GM15510 (cell line): ENCODE measurements around the gene ERG.

Experiments used
- POLR2A ChIP-seq: IDR thresholded peaks from 3 replicates; pipeline ENCODE4 v1.6.1; 2011; ENCODE audit warnings: borderline replicate concordance; ENCODE audit not compliant: insufficient read length; ENCODE audit errors: extremely low read depth

ERG gene

DNA sequence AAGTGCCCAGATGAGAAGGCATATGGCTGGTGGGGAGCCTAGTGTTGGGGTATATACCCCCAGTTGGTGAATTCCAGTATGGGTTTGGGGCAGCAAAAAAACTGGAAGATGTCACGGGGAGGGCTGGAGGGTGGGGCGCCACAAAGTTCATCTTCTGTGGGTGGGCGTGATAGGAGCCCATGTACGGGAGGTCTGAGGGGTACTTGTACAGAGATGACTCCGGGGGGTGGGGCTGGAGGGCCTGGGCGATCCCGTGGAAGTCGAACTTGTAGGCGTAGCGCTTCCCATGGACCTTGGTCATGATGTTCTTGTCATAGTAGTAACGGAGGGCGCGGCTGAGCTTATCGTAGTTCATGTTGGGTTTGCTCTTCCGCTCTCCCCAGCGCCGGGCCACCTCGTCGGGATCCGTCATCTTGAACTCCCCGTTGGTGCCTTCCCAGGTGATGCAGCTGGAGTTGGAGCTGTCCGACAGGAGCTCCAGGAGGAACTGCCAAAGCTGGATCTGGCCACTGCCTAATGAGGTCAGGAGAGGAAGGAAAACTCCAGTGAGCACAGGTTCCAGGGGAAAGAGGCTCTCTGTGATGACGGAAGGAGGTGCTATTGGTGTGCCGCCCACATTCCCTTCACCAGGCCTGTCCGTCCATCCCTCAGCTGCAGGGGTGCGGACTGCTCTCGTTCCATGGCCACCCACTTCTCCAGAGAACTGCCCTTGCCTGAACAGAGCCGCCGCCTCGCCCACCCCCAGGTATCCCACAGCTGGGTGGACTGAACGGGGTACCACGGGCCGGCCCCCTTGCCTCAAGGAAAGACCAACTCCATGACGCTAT lies 114.7 kb downstream of the ERG start:
- TF ChIP-seq POLR2A = no peak

DNA sequence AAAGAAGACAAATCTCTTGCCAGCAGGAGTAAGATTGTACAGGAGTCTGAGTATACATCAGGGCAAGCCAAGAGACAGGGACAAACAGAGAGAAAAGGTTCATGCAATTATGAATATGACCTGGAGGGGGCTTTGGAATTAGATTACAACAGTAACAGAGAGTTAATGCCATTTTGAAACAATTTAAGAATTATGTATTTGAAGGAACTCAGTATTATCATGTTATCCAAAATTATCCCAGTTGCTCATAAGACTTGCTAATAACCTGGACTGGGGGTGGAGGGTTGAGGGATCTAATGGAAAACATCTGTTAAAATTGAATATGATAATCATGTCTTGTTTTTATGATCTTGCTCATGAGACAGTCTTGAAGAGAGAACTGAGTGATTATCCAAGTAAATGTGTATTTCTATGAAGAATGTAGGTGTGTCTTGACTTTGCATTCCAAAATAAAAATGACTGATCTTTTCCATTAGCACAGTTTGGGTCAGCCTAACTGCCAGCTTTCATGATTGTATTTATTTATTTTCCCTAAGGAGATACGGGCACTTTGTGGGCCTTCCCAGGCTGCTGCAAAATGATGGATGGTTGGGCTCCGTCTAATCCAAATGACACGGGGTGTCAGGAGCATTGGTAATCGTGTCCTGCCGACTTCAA lies 117.7 kb downstream of the ERG start:
- no peak for TF ChIP-seq POLR2A

DNA sequence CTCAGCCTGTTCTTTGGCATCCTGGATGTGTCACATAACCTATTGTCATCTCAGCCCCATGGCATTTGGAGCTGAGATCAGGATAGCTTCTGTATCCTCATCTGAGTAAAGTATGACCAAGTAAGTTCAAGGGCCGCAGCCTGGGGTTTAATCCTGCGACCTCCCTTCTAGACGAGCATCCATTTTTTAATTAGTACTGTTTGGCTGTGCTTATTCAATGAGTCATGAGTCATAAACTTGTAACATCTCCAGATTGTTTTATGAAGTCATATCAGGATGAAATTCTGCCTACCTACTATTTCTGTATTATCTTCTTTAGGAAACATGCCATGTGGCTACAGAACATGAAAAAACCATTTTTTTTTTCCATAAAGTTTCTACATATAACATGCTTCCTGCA lies 119.1 kb downstream of the ERG start:
- TF ChIP-seq POLR2A = no peak

DNA sequence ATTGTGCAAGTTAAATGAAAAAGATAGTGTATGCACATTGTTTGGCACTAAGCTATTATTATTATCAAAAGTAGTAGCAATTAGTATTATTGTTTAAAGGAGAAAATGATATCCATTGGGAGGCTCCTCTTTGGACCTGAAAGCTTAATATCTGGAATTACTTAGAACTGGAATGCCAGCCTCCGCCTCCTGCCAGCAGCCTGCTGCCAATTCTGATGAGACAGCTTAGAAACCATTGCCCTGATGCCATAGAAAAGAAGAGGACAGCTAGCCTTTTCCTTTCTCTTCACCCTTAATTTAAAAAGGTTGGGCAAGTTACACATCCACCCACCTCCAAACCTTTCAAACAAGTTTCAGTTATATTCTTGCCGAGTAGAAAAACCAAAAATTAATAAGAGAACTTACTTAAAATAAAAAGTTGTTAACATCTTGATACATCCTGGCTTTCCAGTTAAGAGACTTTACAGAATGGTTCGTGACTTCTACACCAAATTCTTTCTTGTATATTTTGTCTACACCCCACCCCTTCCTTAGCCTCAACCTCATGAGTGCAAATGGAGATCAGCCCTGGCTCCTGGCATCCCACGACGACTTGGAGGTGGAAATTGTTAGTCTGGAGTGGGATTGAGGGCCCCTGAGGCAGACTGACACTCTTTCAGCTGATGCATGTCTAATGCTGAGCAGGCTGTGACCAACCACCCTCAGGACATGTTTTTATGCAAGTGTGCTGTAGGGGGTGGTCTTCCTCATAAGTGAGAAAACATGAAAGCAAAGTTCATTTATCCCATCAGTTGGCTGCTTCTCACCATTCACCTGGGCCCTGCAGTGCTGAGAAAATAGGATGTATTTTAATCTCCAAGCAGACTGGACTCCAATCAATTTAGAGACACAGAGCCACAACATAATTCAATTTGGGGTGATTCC lies 120.8 kb downstream of the ERG start:
- TF ChIP-seq POLR2A = no peak

DNA sequence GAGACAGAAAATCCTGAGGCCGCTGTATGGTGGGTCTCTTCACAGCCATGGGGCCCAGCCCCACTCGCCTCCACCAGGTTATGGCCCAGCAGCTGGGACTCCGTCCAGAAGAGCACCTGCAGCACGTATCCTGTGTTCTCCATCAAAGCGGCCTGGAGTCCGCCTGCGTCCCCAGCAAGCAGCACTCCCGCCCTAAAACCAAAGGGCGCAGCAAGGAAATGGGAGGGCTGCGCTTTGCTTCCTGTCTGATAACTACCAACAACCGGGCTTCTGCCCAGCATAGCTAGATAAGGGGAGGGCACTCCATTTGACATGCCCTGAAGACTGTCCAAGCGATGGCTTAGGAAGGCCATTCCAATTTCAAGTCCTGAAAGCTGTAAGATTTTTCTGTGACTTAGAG lies 121.6 kb downstream of the ERG start:
- TF ChIP-seq POLR2A = no peak

DNA sequence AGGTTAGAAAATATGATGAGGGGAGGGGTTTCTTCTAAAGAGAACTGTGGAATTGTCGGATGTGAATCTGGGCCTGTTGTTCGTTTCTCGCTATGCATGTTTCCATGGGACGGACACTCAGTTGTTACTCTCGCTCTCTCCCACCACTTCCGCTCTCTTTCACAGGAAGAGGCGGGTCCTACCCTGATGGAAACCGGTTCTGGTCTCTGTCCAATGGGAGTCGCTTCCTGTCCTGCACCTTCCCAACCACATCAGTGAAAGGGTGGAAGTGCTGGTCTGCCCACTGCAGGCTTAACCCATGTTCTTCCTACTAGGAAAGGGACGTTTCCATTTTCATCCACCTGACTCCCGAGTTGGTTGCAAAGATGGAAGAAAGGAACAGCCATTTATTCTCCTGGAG lies 122.0 kb downstream of the ERG start:
- TF ChIP-seq POLR2A = no peak

DNA sequence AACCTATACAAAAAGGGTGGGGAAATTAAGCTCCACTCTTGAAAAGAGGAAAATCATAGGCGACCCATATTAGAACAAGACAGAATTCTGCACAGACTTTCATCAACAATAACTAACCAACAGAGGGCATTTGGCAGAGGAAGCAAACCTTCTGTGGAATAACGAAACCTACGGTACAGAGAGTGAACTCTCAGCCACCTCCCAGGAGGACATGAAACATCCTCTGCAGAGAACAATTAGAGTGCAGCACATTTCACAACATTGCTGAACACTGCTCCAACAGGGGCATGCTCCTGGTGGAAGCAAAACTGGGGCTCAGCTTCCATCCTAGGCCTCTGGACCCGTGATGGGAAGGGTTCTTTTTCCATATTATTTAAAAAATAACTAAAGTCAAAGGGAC lies 130.6 kb downstream of the ERG start:
- no peak for TF ChIP-seq POLR2A

DNA sequence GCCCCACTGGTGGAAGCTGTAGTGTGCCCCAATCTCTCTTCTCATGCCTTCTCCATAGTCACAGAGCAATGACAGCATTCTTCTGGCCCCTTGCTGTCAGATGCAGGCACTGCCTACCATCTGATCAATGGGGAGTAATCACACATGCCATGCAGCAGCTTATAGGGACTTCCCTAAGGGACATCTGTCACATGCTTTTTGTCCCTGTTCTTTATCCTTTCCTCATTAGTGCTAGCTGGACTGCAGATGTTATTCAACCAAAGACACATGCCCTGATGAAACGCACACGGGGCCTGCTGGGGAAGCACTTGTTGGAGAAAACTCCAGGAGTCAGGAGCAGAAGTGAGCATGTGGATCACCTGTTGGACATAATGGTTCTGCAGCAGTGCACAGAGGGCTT lies 132.8 kb downstream of the ERG start:
- TF ChIP-seq POLR2A = no peak

DNA sequence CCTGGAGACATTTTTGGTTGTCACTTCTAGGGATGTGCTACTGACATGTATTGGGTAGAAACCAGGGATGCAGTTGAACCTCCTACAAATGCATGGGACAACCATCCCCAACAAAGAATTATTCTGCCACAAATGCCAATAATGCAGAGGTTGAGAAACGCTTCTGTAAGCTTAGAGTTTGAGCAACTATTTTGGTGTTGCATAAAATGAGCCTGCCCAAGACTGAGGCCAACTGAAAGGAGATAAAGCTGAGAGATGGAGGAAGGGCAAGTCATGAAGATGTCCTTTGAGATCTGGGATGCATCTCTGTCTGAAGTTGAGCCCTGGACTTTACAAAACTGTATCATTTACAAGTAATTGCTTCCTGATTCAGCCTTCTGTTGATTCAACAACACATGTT lies 134.6 kb downstream of the ERG start:
- TF ChIP-seq POLR2A = no peak

DNA sequence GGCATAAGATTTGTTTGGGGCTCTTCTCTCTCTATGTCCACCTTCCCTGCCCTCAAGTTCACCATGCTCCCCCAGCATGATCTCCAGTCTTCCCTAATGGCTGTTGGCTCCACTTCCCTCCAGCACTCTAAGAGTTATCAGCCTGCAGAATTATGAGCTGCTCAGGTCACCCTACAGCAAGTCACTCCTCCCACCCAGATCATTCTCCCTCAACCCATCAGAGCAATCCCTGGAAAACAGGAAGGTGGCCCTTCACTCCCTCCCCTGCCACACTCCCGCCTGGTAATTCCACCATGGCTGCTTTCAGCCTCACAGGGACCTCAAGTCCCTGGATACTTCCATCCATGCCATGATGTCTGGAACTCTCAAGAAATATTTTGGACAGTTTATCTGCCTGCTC lies 137.0 kb downstream of the ERG start:
- TF ChIP-seq POLR2A = no peak

DNA sequence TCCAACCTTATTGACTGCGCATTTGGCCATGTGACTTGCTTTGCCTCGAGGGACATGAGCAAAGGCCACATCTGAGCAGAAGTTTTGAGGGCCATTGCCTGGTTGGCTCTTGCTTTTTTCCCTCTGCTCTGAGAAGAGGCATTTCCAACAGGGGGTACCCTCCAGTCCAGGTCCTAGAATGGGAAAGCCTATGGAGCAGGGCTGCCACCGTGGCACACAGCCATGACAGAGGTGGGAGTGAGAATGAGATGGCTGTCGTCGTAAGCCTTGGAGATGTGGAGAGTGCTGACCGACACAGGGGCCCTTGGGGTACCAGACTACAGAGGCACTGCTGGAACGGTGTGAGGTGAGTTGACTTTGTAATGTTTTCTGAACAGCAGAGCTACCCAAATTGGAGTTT lies 138.4 kb downstream of the ERG start:
- TF ChIP-seq POLR2A = no peak

DNA sequence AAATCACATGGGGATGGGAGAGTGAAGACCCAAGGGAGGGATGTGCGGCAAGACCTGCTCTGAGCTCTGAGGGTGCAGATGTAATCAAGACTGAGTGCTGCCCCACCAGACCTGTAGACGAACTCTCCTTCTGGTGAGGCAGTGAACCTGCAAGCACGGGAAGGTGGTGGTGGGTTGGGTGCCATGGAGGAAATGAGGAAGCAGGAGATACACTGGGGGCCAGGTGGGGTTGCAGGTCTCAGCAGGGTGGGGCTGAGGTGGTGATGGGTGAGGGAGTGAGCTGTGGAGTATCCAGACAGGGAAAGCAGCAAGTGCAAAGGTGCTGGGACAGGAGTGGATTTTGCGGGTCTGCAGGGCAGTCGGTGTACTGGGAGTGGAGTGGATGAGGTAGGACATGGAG lies 139.2 kb downstream of the ERG start:
- TF ChIP-seq POLR2A = no peak

DNA sequence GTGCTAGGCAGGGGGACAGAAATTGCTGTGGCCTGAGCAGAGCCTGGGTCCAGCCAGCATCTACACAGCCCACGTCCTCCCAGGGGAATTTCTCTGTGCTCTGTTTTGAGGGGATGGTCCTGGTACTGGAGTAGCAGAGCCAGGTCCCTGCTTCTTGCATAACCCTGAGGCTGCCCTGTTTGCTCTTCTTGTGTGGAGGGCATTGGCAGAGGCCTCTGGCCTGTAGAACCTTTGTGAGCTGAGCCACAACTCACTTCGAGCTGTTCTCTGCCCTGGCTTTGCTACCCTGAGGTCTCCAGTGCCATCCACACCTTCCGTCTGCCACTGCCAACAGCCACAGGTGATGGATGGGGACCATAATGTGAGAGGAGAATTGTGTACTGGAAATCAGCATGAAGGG lies 139.6 kb downstream of the ERG start:
- TF ChIP-seq POLR2A = no peak

DNA sequence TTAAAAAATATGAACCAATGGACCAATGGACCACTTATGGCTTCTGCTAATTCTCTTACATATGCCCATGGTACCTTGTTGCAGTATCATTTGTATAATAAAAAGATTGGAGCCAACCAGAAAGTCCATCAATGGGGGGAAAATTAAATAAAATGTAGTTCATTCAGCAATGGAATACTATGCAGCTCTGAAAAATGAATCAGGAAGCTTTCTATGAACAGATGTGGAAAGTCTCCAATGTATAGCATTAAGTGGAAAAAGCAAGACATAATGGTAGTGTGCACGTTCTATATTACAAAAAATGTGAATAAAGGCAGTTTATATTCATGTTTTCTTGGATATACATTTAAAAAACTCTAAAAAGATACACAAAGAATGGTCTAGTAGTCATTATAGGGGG lies 140.2 kb downstream of the ERG start:
- TF ChIP-seq POLR2A = no peak
